ENCODE results near the gene GHDC. TPM values are rescaled to one million over a fixed set of nuclear protein-coding genes. Genes with fewer than 3 reads are reported as not detected.

GHDC gene
- total and polyA plus RNA-seq, 2 of the 13 experiments (the other 11 are each of a cell fraction or from before 2014, with no cell fraction given): 15.4 to 22.5 TPM

DNA sequence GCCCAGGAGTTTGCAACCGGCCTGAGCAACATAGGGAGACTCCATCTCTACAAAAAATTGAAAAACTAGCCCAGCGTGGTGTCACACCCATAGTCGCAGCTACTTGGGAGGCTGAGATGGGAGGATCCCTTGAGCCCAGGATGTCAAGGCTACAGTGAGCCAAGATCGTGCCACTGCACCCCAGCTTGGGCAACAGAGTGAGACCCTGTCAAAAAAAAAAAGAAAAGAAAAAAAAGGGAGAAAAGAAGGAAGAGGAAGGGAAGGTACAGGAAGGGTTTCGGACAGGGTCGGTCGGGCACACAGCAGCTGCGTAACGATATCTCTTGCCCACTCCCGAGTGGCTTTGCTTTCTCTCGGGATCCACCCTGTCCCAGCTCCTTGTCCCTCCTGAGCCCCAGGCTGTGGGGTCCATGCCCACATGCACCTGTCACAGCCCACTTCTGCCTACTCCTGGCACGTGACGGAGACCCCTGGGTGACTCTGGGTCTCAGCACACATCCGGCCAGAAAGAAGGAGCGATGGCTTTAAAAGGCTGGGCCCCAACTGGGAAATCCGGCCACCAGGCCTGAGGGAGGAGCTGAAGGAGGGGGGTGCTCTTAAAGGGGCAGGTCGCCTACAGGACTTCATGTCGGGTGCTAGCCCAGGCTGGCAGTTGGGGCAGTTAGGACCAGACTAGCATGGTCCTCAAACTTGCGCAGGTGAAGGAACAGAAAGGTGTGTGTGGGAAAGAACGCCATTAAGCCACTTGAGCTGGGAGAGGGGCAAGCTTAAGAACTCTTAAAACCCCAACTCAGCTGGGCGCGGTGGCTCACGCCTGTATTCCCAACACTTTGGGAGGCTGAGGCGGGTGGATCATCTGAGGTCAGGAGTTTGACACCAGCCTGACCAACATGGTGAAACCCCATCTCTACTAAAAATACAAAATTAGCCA, at the start of gene GHDC (continued):
- TF ChIP-seq HMG20A (CRISPR knock-in tag; IDR thresholded peaks at IDR 0.05; ENCODE audit: borderline replicate concordance) (0 out of 2 replicates have a peak, but pooled peaks have one; percentile 38), RBM39 (IDR thresholded peaks at IDR 0.05; ENCODE audit: low read depth, low read length, poor library complexity, severe bottlenecking) (peak; percentile 74), RXRB (CRISPR knock-in tag; IDR thresholded peaks at IDR 0.05; ENCODE audit: borderline replicate concordance) (peak; percentile 22), ZIK1 (CRISPR knock-in tag; IDR thresholded peaks at IDR 0.05; ENCODE audit: borderline replicate concordance, low read depth) (peak; percentile 36; the same call in 1 of the 2 replicates), SOX5 (CRISPR knock-in tag; IDR thresholded peaks at IDR 0.05; ENCODE audit: borderline replicate concordance) (0 out of 2 replicates have a peak, but pooled peaks have one; percentile 28), MBD4 (IDR thresholded peaks at IDR 0.05; ENCODE audit: borderline replicate concordance, low read length) (no peak), PHF8 (CRISPR knock-in tag; IDR thresholded peaks at IDR 0.05) (peak; percentile 90), FOXK2 (IDR thresholded peaks at IDR 0.05) (no peak), FOSL2 (CRISPR knock-in tag; IDR thresholded peaks at IDR 0.05) (peak; percentile 25; the same call in 1 of the 2 replicates), MTF2 (CRISPR knock-in tag; IDR thresholded peaks at IDR 0.05; ENCODE audit: borderline replicate concordance) (no peak), ZNF737 (CRISPR knock-in tag; IDR thresholded peaks at IDR 0.05; ENCODE audit: borderline replicate concordance) (no peak; the same call in 1 of the 2 replicates), HOXA7 (CRISPR knock-in tag; IDR thresholded peaks at IDR 0.05) (no peak), FOXC1 (CRISPR knock-in tag; IDR thresholded peaks at IDR 0.05; ENCODE audit: borderline replicate concordance) (peak; percentile 47; the same call in 1 of the 2 replicates)
- TF ChIP-seq, protein P1, sequence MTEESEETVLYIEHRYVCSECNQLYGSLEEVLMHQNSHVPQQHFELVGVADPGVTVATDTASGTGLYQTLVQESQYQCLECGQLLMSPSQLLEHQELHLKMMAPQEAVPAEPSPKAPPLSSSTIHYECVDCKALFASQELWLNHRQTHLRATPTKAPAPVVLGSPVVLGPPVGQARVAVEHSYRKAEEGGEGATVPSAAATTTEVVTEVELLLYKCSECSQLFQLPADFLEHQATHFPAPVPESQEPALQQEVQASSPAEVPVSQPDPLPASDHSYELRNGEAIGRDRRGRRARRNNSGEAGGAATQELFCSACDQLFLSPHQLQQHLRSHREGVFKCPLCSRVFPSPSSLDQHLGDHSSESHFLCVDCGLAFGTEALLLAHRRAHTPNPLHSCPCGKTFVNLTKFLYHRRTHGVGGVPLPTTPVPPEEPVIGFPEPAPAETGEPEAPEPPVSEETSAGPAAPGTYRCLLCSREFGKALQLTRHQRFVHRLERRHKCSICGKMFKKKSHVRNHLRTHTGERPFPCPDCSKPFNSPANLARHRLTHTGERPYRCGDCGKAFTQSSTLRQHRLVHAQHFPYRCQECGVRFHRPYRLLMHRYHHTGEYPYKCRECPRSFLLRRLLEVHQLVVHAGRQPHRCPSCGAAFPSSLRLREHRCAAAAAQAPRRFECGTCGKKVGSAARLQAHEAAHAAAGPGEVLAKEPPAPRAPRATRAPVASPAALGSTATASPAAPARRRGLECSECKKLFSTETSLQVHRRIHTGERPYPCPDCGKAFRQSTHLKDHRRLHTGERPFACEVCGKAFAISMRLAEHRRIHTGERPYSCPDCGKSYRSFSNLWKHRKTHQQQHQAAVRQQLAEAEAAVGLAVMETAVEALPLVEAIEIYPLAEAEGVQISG (CRISPR knock-in tag; IDR thresholded peaks at IDR 0.05): peak; percentile 80
- TF ChIP-seq, protein P2, sequence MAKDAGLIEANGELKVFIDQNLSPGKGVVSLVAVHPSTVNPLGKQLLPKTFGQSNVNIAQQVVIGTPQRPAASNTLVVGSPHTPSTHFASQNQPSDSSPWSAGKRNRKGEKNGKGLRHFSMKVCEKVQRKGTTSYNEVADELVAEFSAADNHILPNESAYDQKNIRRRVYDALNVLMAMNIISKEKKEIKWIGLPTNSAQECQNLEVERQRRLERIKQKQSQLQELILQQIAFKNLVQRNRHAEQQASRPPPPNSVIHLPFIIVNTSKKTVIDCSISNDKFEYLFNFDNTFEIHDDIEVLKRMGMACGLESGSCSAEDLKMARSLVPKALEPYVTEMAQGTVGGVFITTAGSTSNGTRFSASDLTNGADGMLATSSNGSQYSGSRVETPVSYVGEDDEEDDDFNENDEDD (CRISPR knock-in tag; IDR thresholded peaks at IDR 0.05; ENCODE audit: borderline replicate concordance): no peak
- TF ChIP-seq, protein P3, sequence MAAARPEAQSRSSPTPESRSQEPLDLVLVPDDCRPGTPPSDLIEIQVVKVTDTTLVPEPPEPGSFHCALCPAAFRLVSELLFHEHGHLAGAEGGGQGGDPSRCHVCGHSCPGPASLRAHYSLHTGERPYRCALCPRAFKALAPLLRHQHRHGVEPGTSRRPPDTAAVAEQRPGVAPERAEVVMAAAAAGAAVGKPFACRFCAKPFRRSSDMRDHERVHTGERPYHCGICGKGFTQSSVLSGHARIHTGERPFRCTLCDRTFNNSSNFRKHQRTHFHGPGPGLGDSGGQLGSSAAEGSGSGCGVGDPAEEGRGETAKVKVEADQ (CRISPR knock-in tag; IDR thresholded peaks at IDR 0.05; ENCODE audit: borderline replicate concordance): no peak
- TF ChIP-seq, protein P4, sequence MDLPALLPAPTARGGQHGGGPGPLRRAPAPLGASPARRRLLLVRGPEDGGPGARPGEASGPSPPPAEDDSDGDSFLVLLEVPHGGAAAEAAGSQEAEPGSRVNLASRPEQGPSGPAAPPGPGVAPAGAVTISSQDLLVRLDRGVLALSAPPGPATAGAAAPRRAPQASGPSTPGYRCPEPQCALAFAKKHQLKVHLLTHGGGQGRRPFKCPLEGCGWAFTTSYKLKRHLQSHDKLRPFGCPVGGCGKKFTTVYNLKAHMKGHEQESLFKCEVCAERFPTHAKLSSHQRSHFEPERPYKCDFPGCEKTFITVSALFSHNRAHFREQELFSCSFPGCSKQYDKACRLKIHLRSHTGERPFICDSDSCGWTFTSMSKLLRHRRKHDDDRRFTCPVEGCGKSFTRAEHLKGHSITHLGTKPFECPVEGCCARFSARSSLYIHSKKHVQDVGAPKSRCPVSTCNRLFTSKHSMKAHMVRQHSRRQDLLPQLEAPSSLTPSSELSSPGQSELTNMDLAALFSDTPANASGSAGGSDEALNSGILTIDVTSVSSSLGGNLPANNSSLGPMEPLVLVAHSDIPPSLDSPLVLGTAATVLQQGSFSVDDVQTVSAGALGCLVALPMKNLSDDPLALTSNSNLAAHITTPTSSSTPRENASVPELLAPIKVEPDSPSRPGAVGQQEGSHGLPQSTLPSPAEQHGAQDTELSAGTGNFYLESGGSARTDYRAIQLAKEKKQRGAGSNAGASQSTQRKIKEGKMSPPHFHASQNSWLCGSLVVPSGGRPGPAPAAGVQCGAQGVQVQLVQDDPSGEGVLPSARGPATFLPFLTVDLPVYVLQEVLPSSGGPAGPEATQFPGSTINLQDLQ (CRISPR knock-in tag; IDR thresholded peaks at IDR 0.05): peak; percentile 39; the same call in 1 of the 2 replicates
- TF ChIP-seq, protein P5, sequence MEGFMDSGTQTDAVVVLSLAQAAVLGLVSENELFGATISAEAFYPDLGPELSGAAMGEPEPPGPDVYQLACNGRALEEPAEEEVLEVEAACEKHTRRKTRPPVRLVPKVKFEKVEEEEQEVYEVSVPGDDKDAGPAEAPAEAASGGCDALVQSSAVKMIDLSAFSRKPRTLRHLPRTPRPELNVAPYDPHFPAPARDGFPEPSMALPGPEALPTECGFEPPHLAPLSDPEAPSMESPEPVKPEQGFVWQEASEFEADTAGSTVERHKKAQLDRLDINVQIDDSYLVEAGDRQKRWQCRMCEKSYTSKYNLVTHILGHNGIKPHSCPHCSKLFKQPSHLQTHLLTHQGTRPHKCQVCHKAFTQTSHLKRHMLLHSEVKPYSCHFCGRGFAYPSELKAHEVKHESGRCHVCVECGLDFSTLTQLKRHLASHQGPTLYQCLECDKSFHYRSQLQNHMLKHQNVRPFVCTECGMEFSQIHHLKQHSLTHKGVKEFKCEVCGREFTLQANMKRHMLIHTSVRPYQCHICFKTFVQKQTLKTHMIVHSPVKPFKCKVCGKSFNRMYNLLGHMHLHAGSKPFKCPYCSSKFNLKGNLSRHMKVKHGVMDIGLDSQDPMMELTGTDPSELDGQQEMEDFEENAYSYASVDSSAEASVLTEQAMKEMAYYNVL (CRISPR knock-in tag; IDR thresholded peaks at IDR 0.05; ENCODE audit: borderline replicate concordance): peak; percentile 90; the same call in 1 of the 2 replicates
